NCI-H69 (cell line): ENCODE data around the gene DCDC2.
A peak's percentile ranks its signal among the peaks of the same experiment; 100 is the strongest.
"Not testable (repeated sequence)": the region's sequence is repeated elsewhere in the genome, so short reads cannot be mapped to it uniquely, and the experiment has no call there.

Source experiments
- DNase-seq: peaks from one replicate; lab custom pipeline; 2025; lab: John Stamatoyannopoulos, UW

Gene DCDC2

GRCh38 chr6:24378473-24379097 is 20.7 kb upstream of the DCDC2 start:
- DNase-seq = no peak

GRCh38 chr6:24376871-24377270 is 19.0 kb upstream of the DCDC2 start:
- peak; percentile 88 for DNase-seq

GRCh38 chr6:24374612-24375011 is 16.8 kb upstream of the DCDC2 start:
- no peak for DNase-seq

GRCh38 chr6:24365103-24365633 is 7.3 kb upstream of the DCDC2 start:
- DNase-seq = not testable (repeated sequence)

GRCh38 chr6:24362363-24362762 is 4.5 kb upstream of the DCDC2 start:
- not testable (repeated sequence) for DNase-seq

- DNase-seq = peak; percentile 99
Observed at GRCh38 chr6:24359640-24360454, 2.0 kb upstream of the DCDC2 start.

GRCh38 chr6:24358219-24358821 is 461 bp upstream of the DCDC2 start:
- peak; percentile 83 for DNase-seq

- peak; percentile 67 for DNase-seq
Observed at GRCh38 chr6:24356310-24356973, 1.4 kb downstream of the DCDC2 start.

- peak; percentile 44 for DNase-seq
Observed at GRCh38 chr6:24355393-24355792, 2.5 kb downstream of the DCDC2 start.

GRCh38 chr6:24353861-24354260 is 4.0 kb downstream of the DCDC2 start:
- peak; percentile 63 for DNase-seq

- DNase-seq = no peak
Observed at GRCh38 chr6:24352434-24352833, 5.4 kb downstream of the DCDC2 start.

- DNase-seq = no peak
Observed at GRCh38 chr6:24344976-24345375, 12.9 kb downstream of the DCDC2 start.

GRCh38 chr6:24340998-24341938 is 16.6 kb downstream of the DCDC2 start:
- no peak for DNase-seq

- no peak for DNase-seq
Observed at GRCh38 chr6:24339932-24340331, 17.9 kb downstream of the DCDC2 start.

GRCh38 chr6:24334285-24334684 is 23.6 kb downstream of the DCDC2 start:
- no peak for DNase-seq

- no peak for DNase-seq
Observed at GRCh38 chr6:24332317-24332716, 25.5 kb downstream of the DCDC2 start.

GRCh38 chr6:24330137-24330732 is 27.6 kb downstream of the DCDC2 start:
- peak; percentile 14 for DNase-seq

GRCh38 chr6:24329451-24329850 is 28.4 kb downstream of the DCDC2 start:
- no peak for DNase-seq

- DNase-seq = no peak
Observed at GRCh38 chr6:24329022-24329421, 28.8 kb downstream of the DCDC2 start.

- DNase-seq = no peak
Observed at GRCh38 chr6:24327756-24328155, 30.1 kb downstream of the DCDC2 start.

- DNase-seq = no peak
Observed at GRCh38 chr6:24325978-24326377, 31.9 kb downstream of the DCDC2 start.
